Parathyroid adenoma (tissue), 2 donors: ENCODE measurements around the gene PPIP5K2.

Source experiments
- H2AFZ ChIP-seq: fragments of 300-600 bp; sonication (generic); one replicate; pipeline ENCODE4 v1.7.0; 2017; ENCODE audit warnings: antibody characterized with exemption, mild to moderate bottlenecking
- H3K27ac ChIP-seq: fragments of 300-600 bp; sonication (generic); one replicate; pipeline ENCODE4 v1.7.0; 2017
- H3K27me3 ChIP-seq: fragments of 300-600 bp; sonication (generic); one replicate; pipeline ENCODE4 v1.7.0; 2017; ENCODE audit warnings: low read length; ENCODE audit not compliant: control insufficient read depth, insufficient read depth
- H3K36me3 ChIP-seq: fragments of 300-600 bp; sonication (generic); one replicate; pipeline ENCODE4 v1.7.0; 2017; ENCODE audit warnings: low read length; ENCODE audit not compliant: control insufficient read depth, insufficient read depth
- H3K4me1 ChIP-seq: fragments of 300-600 bp; sonication (generic); one replicate; pipeline ENCODE4 v1.7.0; 2017; ENCODE audit warnings: control low read depth
- H3K4me2 ChIP-seq: fragments of 300-600 bp; sonication (generic); one replicate; pipeline ENCODE4 v1.7.0; 2017; ENCODE audit warnings: low read length
- H3K4me3 ChIP-seq: fragments of 300-600 bp; sonication (generic); one replicate; pipeline ENCODE4 v1.7.0; 2017; ENCODE audit warnings: low read depth, low read length
- H3K79me2 ChIP-seq: fragments of 300-600 bp; sonication (generic); one replicate; pipeline ENCODE4 v1.7.0; 2017; ENCODE audit warnings: control low read depth
- H3K9ac ChIP-seq: fragments of 300-600 bp; sonication (generic); one replicate; pipeline ENCODE4 v1.7.0; 2017; ENCODE audit warnings: mild to moderate bottlenecking
- H3K9me3 ChIP-seq: fragments of 300-600 bp; sonication (generic); one replicate; pipeline ENCODE4 v1.7.0; 2017; ENCODE audit warnings: low read length; ENCODE audit not compliant: control insufficient read depth
- TF ChIP-seq, protein P1 (sequence below): fragments of 300-600 bp; sonication (generic); IDR thresholded peaks from one replicate; pipeline ENCODE4 v1.7.0; 2017; ENCODE audit warnings: antibody characterized with exemption, mild to moderate bottlenecking
- donor health status: primary hyperparathyroidism.

Gene PPIP5K2

DNA sequence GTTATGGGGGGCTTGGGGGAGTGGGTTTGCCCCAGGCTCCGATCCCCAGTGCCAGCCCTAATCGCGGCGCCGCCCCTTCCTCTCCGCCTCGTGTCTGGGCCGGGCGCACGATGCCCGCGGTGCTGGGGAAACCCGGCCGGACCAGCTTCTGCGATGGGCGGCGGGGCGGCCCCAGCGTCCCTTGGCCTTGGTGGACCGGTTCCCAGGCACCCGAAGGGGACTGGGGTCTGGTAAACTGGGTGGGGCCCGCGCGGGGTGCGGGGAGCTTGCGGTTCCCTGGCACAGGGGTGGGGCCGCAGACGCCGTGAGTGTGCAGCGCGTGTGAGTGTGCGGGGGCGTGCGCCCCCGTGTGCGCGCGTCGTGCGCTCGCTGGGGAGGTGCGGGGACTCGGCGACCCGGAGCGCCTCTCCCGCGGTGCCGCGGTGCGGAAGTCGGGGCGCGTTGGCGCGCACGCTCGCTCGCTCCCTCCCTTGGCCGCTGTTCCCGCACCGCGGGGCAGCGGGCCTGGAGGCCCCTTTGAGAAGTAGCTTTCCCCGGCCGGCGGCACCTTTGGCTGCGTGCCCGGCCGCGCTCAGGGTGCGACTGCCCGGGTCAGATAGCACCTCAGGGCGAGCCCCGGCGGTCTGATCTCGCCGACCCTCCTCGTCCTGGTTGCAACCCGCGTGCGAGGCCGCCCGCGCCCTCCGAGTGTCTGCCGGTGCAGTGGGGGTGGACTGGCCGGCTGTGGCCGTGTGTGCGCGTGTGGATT, 139.0 kb downstream of the PPIP5K2 start:
- Histone ChIP-seq H3K27ac (peak overlapping the region; percentile 73), H2AFZ (peak overlapping the region; percentile 69), H3K4me1 (peaks cover 8% of the 10 kb centered on the region), H3K4me2 (peak overlapping the region; percentile 79), H3K9me3 (no peaks in the 10 kb centered on the region), H3K9ac (peak overlapping the region; percentile 0), H3K36me3 (no peaks in the 10 kb centered on the region), H3K79me2 (peaks cover 11% of the 10 kb centered on the region), H3K4me3 (peak overlapping the region; percentile 69), H3K27me3 (no peaks in the 10 kb centered on the region)
- TF ChIP-seq, protein P1, sequence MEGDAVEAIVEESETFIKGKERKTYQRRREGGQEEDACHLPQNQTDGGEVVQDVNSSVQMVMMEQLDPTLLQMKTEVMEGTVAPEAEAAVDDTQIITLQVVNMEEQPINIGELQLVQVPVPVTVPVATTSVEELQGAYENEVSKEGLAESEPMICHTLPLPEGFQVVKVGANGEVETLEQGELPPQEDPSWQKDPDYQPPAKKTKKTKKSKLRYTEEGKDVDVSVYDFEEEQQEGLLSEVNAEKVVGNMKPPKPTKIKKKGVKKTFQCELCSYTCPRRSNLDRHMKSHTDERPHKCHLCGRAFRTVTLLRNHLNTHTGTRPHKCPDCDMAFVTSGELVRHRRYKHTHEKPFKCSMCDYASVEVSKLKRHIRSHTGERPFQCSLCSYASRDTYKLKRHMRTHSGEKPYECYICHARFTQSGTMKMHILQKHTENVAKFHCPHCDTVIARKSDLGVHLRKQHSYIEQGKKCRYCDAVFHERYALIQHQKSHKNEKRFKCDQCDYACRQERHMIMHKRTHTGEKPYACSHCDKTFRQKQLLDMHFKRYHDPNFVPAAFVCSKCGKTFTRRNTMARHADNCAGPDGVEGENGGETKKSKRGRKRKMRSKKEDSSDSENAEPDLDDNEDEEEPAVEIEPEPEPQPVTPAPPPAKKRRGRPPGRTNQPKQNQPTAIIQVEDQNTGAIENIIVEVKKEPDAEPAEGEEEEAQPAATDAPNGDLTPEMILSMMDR = no peak

DNA sequence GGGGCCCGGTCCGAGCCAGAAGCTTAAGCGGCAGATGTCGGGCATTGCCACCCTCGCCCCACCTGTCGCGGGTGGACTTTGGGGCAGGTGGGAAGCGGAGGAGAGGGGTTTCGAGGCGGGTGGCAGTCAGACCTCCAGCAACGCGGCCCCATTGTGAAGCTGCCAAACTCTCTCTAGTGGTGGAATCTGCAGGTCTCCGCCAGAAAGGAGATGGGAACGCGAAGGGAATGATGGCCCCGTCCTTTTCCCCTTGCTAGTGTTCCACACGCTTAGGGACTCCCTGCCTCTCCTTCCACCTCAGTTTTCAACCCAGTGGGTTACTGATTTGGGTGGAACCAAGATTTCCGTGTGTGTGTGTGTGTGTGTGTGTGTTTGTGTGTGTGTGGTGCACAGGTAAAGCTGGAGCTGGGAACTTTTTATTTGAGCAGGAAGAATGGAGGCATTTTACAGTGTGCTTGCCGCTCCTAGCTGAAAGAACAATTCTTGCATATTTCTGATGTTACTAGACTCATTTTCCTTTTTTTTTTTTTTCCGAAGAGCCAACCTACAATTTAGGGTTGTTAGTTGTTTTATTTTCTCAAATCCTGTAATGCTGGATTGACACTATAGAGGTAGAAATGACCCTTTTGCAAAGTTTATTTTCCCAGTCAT, 139.7 kb downstream of the PPIP5K2 start:
- peak overlapping the region; percentile 0 for H3K9ac ChIP-seq
- peak overlapping the region; percentile 69 for H3K4me3 ChIP-seq
- H3K4me1 ChIP-seq = peaks cover 8% of the 10 kb centered on the region
- TF ChIP-seq, protein P1 = no peak
- peaks cover 13% of the 10 kb centered on the region for H3K79me2 ChIP-seq
- no peaks in the 10 kb centered on the region for H3K9me3 ChIP-seq
- no peaks in the 10 kb centered on the region for H3K36me3 ChIP-seq
- peak overlapping the region; percentile 69 for H2AFZ ChIP-seq
- H3K4me2 ChIP-seq = peak overlapping the region; percentile 79
- H3K27ac ChIP-seq = peak overlapping the region; percentile 73
- no peaks in the 10 kb centered on the region for H3K27me3 ChIP-seq

DNA sequence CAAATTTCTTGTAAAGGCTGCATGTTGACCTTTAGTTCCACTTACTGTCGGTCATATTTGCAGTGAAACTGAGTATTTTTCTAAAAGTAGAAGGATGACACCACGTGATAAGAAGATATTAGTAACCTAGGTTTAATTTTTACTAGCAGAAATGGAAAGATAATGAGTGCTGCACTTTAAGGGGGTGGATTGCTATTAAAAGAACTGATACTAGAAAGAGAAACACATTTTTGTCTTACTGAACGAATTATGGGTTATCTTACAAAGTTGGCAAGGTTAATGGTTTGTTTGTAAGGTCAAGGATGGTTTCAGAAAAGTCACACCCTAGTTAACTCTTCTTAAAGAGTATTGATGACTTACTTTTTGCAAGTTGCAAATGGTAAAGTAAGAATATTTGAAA, 140.8 kb downstream of the PPIP5K2 start:
- H3K9ac ChIP-seq = no peak overlapping the region
- H3K9me3 ChIP-seq = no peaks in the 10 kb centered on the region

More for the DNA sequence above, 140.8 kb downstream of the PPIP5K2 start:
- Histone ChIP-seq H3K27ac (no peak overlapping the region), H3K4me2 (no peak overlapping the region), H3K4me1 (peaks cover 8% of the 10 kb centered on the region), H3K36me3 (no peaks in the 10 kb centered on the region), H3K27me3 (no peaks in the 10 kb centered on the region), H3K79me2 (peaks cover 21% of the 10 kb centered on the region), H3K4me3 (no peak overlapping the region), H2AFZ (no peak overlapping the region)
- TF ChIP-seq, protein P1 = no peak
